HL-60 (cell line): ENCODE measurements around the gene DLK1.

Experiments used
- GABPA ChIP-seq: IDR thresholded peaks from 2 replicates; pipeline ENCODE4 v1.6.1; 2012; ENCODE audit warnings: low read depth
- POLR2AphosphoS5 ChIP-seq: IDR thresholded peaks from 2 replicates; pipeline ENCODE4 v1.6.1; 2012; ENCODE audit warnings: low read depth
- TF ChIP-seq, protein P1 (sequence below): IDR thresholded peaks from one replicate; pipeline ENCODE4 v1.5.1; 2011; ENCODE audit warnings: low read length, control low read depth, inconsistent platforms; ENCODE audit not compliant: insufficient read depth
- TF ChIP-seq, protein P2 (sequence below): IDR thresholded peaks from 2 replicates; pipeline ENCODE4 v1.6.1; 2012; ENCODE audit warnings: low read depth; ENCODE audit not compliant: insufficient replicate concordance

- TF ChIP-seq, protein P1, sequence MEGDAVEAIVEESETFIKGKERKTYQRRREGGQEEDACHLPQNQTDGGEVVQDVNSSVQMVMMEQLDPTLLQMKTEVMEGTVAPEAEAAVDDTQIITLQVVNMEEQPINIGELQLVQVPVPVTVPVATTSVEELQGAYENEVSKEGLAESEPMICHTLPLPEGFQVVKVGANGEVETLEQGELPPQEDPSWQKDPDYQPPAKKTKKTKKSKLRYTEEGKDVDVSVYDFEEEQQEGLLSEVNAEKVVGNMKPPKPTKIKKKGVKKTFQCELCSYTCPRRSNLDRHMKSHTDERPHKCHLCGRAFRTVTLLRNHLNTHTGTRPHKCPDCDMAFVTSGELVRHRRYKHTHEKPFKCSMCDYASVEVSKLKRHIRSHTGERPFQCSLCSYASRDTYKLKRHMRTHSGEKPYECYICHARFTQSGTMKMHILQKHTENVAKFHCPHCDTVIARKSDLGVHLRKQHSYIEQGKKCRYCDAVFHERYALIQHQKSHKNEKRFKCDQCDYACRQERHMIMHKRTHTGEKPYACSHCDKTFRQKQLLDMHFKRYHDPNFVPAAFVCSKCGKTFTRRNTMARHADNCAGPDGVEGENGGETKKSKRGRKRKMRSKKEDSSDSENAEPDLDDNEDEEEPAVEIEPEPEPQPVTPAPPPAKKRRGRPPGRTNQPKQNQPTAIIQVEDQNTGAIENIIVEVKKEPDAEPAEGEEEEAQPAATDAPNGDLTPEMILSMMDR, result no peak
- TF ChIP-seq POLR2AphosphoS5, result no peak
- TF ChIP-seq GABPA, result no peak
- TF ChIP-seq, protein P2, sequence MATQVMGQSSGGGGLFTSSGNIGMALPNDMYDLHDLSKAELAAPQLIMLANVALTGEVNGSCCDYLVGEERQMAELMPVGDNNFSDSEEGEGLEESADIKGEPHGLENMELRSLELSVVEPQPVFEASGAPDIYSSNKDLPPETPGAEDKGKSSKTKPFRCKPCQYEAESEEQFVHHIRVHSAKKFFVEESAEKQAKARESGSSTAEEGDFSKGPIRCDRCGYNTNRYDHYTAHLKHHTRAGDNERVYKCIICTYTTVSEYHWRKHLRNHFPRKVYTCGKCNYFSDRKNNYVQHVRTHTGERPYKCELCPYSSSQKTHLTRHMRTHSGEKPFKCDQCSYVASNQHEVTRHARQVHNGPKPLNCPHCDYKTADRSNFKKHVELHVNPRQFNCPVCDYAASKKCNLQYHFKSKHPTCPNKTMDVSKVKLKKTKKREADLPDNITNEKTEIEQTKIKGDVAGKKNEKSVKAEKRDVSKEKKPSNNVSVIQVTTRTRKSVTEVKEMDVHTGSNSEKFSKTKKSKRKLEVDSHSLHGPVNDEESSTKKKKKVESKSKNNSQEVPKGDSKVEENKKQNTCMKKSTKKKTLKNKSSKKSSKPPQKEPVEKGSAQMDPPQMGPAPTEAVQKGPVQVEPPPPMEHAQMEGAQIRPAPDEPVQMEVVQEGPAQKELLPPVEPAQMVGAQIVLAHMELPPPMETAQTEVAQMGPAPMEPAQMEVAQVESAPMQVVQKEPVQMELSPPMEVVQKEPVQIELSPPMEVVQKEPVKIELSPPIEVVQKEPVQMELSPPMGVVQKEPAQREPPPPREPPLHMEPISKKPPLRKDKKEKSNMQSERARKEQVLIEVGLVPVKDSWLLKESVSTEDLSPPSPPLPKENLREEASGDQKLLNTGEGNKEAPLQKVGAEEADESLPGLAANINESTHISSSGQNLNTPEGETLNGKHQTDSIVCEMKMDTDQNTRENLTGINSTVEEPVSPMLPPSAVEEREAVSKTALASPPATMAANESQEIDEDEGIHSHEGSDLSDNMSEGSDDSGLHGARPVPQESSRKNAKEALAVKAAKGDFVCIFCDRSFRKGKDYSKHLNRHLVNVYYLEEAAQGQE, result no peak
These were observed 24.1 kb upstream of the DLK1 start for GRCh38 chr14:100702590-100702989.
